Measurements from ENCODE around the gene PPP1R37.

Gene PPP1R37

GRCh38 chr19:45079063-45079910 is 13.7 kb upstream of the PPP1R37 start, which contains the start of gene GEMIN7:
TSS of gene GEMIN7 (plus strand) at chr19:45079260. CDS start at chr19:45090115, 10,855 bp downstream.
- no peak for DNase-seq (ENCODE audit: low read depth, low spot score)
- POLR2A ChIA-PET, result interaction anchor here (0.6 to 1.1 kb wide), 4 partner anchors 8 to 14 kb away, joined by 3 to 7 read pairs (median 4); partner anchors contain the start of gene PPP1R37
- TF ChIP-seq, protein P1, sequence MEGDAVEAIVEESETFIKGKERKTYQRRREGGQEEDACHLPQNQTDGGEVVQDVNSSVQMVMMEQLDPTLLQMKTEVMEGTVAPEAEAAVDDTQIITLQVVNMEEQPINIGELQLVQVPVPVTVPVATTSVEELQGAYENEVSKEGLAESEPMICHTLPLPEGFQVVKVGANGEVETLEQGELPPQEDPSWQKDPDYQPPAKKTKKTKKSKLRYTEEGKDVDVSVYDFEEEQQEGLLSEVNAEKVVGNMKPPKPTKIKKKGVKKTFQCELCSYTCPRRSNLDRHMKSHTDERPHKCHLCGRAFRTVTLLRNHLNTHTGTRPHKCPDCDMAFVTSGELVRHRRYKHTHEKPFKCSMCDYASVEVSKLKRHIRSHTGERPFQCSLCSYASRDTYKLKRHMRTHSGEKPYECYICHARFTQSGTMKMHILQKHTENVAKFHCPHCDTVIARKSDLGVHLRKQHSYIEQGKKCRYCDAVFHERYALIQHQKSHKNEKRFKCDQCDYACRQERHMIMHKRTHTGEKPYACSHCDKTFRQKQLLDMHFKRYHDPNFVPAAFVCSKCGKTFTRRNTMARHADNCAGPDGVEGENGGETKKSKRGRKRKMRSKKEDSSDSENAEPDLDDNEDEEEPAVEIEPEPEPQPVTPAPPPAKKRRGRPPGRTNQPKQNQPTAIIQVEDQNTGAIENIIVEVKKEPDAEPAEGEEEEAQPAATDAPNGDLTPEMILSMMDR (IDR thresholded peaks at IDR 0.05; ENCODE audit: insufficient read depth, low read length, missing control alignments), result no peak
- CTCF ChIA-PET, result interaction anchor here (0.8 to 2.6 kb wide), 4 partner anchors 10 to 170 kb away, joined by 3 to 10 read pairs (median 4); no protein-coding TSS in a partner anchor
- H3K4me3 ChIP-seq (ENCODE audit: low read depth, low read length), result peak within 1 kb of the TSS; percentile 97

- ChIA-PET POLR2A (interaction anchor here (0.7 to 1.1 kb wide), 2 partner anchors 12 to 55 kb away, joined by 3 to 7 read pairs; no protein-coding TSS in a partner anchor), CTCF (interaction anchor here (0.8 to 2.6 kb wide), 3 partner anchors 10 to 169 kb away, joined by 3 to 10 read pairs (median 4); no protein-coding TSS in a partner anchor)
- DNase-seq (ENCODE audit: low read depth, low spot score), result no peak
- TF ChIP-seq, protein P1 (IDR thresholded peaks at IDR 0.05; ENCODE audit: insufficient read depth, low read length, missing control alignments), result no peak
- peak overlapping the region; percentile 97 for H3K4me3 ChIP-seq (ENCODE audit: low read depth, low read length)
Measured at GRCh38 chr19:45079911-45080370, 13.0 kb upstream of the PPP1R37 start.

GRCh38 chr19:45082170-45082569 is 10.8 kb upstream of the PPP1R37 start:
- ChIA-PET CTCF (no interaction called here), POLR2A (no interaction called here)
- DNase-seq (ENCODE audit: low read depth, low spot score), result no peak
- TF ChIP-seq, protein P1 (IDR thresholded peaks at IDR 0.05; ENCODE audit: insufficient read depth, low read length, missing control alignments), result no peak
- H3K4me3 ChIP-seq (ENCODE audit: low read depth, low read length), result no peak overlapping the region

- CTCF ChIA-PET, result no interaction called here
- POLR2A ChIA-PET, result no interaction called here
- TF ChIP-seq, protein P1 (IDR thresholded peaks at IDR 0.05; ENCODE audit: insufficient read depth, low read length, missing control alignments), result no peak
- no peak overlapping the region for H3K4me3 ChIP-seq (ENCODE audit: low read depth, low read length)
- DNase-seq (ENCODE audit: low read depth, low spot score), result no peak
Measured at GRCh38 chr19:45086480-45086879, 6.5 kb upstream of the PPP1R37 start.

DNA sequence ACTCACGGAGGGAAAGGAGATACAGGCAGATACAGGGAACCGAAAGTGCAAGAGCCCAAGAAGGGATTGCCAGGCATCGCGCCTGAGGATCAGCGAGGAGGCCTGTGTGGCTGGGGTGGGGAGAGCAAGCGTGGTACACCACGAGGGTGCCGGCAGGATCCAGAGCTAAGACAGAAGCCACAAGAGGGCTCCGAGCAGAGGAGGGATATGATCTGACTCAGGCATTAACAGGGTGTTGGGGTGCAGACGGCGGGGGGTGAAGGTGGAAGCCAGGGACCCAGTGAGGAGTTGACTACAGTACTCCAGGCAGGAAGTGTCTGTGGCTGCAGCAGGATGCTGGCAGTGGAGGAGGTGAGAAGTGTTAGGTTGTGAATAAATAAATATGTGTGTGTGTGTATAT is 5.4 kb upstream of the PPP1R37 start:
- no peak overlapping the region for H3K4me3 ChIP-seq (ENCODE audit: low read depth, low read length)
- DNase-seq (ENCODE audit: low read depth, low spot score), result no peak
- POLR2A ChIA-PET, result interaction anchor here (0.5 kb wide), 1 partner anchor 9 kb away, joined by 3 read pairs; no protein-coding TSS in a partner anchor
- TF ChIP-seq, protein P1 (IDR thresholded peaks at IDR 0.05; ENCODE audit: insufficient read depth, low read length, missing control alignments), result no peak
- CTCF ChIA-PET, result interaction anchor here (2.0 kb wide), 1 partner anchor 38 kb away, joined by 5 read pairs; no protein-coding TSS in a partner anchor

- ChIA-PET CTCF (interaction anchor here (0.7 to 5.1 kb wide), 7 partner anchors 10 to 88 kb away, joined by 3 to 37 read pairs (median 3); partner anchors contain the start of genes GEMIN7, TRAPPC6A and ZNF296), POLR2A (no interaction called here)
- no peak overlapping the region for H3K4me3 ChIP-seq (ENCODE audit: low read depth, low read length)
- TF ChIP-seq, protein P1 (IDR thresholded peaks at IDR 0.05; ENCODE audit: insufficient read depth, low read length, missing control alignments), result no peak
- DNase-seq (ENCODE audit: low read depth, low spot score), result no peak
Measured at GRCh38 chr19:45090034-45090433, 2.9 kb upstream of the PPP1R37 start.
